HG03457 (cell line): ENCODE results near the gene ESPNL.
A peak's percentile ranks its signal among the peaks of the same experiment; 100 is the strongest.
"Not testable (repeated sequence)": the region's sequence is repeated elsewhere in the genome, so short reads cannot be mapped to it uniquely, and the experiment has no call there.

ENCODE experiments used
- ATAC-seq: cut with Tn5 transposase; IDR thresholded peaks from one replicate; pipeline ENCODE4 v1.9.1; 2021; ENCODE audit warnings: moderate number of reproducible peaks; ENCODE audit not compliant: unreplicated experiment

Gene ESPNL, protein sequence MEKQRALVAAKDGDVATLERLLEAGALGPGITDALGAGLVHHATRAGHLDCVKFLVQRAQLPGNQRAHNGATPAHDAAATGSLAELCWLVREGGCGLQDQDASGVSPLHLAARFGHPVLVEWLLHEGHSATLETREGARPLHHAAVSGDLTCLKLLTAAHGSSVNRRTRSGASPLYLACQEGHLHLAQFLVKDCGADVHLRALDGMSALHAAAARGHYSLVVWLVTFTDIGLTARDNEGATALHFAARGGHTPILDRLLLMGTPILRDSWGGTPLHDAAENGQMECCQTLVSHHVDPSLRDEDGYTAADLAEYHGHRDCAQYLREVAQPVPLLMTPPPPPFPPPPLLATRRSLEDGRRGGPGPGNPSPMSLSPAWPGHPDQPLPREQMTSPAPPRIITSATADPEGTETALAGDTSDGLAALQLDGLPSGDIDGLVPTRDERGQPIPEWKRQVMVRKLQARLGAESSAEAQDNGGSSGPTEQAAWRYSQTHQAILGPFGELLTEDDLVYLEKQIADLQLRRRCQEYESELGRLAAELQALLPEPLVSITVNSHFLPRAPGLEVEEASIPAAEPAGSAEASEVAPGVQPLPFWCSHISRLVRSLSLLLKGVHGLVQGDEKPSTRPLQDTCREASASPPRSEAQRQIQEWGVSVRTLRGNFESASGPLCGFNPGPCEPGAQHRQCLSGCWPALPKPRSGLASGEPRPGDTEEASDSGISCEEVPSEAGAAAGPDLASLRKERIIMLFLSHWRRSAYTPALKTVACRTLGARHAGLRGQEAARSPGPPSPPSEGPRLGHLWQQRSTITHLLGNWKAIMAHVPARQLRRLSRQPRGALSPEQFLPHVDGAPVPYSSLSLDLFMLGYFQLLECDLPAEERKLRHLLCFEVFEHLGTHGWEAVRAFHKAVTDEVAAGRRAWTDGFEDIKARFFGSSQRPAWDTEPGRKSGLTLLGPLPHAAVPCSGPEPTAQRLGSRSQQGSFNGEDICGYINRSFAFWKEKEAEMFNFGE

DNA sequence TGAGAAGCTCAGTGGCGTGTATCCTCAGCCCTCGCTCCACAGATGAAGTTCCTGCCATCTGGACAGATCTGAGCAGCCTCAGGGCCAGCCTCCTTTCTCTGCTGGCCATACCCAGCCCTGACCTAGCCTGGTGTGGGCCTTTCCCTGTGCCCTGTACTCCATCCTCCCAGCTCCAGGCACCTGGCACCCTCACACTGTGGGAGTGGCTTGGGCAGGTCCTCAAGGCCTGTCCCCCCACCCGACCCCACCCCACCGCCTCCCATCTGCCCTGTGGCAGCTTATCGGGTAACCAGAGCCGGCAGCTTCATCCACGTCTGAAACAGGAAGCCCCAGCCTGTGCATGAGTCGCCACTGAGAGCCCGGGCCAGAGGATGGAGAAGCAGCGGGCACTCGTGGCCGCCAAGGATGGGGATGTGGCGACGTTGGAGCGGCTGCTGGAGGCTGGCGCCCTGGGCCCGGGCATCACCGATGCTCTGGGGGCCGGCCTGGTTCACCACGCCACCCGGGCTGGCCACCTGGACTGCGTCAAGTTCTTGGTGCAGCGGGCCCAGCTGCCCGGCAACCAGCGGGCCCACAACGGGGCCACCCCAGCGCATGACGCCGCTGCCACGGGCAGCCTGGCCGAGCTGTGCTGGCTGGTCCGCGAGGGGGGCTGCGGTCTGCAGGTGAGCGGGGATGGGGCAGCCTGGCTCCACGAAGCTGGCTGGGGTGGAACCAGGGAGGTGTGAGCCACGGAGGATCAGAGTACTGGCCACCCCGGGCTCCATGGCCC is at the start of gene ESPNL:
Gene ESPNL, plus strand, starts transcription at position 292 of the 772 bp plus-strand sequence. Its CDS starts 80 bp downstream, at position 372.
- no peak for ATAC-seq

DNA sequence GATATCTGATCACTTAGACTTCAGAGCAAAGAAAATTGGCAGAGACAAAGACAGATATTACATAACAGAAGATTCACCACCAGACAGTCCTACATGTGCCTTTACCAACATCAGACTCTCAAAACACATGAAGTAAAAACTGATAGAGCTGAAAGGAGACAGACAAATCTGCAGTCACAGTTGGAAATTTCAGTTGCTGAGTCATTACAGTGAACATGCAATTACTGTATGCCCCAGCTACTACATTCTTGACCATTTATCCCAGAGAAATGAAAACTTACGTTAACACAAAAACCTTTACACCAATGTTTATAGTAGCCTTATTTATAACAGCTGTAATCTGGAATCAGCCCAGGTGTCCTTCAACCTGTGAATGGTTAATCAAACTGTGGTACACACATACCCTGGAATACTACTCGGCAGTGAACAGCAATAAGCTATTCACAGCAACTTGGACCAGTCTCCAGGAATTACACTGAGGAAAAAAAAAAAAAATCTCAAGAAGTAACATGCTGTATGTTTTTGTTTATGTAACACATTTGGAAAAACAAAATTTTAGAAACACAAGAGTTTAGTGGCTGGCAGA is 46.9 kb upstream of the ESPNL start:
- no peak for ATAC-seq

DNA sequence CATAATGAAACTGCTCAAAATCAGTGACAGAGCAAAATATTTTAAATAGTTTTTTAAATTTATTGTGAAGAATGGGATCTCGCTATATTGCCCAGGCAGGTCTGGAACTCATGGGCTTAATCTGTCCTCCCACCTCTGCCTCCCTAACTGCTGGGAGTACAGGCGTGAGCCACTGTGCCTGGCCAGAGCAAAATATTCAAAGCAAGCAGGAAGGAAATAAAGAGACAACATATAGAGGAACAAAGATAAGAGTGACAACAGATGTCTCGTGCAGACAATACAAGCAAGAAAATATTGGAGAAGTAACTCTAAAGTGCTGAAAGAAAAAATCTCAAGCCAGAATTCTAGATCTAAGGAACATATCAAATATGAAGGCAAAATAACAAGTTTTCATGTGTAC is 44.3 kb upstream of the ESPNL start:
- ATAC-seq, result no peak

DNA sequence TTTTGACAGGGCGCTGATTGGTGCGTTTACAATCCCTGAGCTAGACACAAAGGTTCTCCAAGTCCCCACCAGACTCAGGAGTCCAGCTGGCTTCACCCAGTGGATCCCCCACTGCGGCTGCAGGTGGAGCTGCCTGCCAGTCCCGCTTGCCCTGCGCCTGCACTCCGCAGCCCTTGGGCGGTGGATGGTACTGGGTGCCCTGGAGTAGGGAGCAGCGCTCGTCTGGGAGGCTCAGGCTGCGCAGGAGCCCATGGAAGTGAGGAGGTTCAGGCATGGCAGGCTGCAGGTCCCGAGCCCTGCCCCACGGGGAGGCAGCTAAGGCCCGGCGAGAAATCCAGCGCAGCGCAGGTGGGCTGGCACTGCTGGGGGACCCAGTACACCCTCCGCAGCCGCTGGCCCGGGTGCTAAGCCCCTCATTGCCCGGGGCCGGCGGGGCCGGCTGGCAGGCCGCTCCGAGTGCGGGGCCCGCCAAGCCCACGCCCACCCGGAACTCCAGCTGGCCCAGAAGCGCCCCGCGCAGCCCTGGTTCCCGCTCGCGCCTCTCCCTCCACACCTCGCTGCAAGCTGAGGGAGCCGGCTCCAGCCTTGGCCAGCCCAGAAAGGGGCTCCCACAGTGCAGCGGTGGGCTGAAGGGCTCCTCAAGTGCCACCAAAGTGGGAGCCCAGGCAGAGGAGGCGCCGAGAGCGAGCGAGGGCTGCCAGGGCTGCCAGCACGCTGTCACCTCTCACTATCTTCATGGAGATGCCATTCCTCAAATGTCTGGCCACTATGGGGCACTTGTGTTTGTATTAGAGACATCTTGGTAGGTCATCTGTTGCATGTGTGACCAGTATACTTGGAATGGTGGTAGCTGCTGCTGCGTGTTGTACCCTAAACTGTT is 42.2 kb upstream of the ESPNL start:
- not testable (repeated sequence) for ATAC-seq

DNA sequence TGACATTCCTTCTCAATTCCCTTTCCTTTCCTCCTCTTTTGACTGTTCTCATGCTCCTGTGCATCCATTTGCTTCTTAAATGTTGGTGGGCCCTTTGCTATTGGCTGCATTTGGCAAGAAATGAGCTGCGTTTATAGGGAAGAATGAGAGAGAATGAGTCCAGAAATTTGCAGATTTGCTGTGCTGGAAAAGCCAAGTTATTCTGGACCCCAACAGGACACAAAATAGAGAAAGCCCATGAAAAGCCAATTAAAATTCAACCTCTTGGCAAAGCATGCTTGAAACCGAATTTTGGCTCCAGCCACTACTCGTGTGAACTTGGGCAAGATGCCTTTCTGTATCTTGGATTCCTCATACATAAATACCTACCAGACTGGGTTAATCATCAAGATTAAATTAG is 40.6 kb upstream of the ESPNL start:
- ATAC-seq, result no peak

DNA sequence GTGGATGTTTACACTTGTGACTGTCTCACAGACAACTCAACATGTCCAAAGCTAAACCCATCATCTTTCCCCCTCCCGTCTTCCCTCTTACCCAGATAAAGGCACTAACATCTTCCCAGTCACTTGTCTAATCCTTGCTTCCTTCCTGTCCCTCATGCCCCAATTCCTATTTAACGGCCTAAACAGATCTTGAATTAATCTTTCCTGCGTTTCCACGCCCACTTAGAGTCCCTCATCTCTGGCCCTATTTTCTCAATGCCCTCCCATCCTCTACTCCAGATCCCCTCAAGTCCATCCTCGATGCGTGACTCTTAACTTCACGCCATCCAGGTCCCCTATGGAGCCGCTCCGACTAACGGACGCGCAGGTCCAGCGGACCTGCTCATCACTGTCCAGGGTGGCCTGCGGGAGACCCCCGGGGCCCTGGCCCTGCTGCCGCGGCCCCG is 40.0 kb upstream of the ESPNL start:
- ATAC-seq, result no peak

DNA sequence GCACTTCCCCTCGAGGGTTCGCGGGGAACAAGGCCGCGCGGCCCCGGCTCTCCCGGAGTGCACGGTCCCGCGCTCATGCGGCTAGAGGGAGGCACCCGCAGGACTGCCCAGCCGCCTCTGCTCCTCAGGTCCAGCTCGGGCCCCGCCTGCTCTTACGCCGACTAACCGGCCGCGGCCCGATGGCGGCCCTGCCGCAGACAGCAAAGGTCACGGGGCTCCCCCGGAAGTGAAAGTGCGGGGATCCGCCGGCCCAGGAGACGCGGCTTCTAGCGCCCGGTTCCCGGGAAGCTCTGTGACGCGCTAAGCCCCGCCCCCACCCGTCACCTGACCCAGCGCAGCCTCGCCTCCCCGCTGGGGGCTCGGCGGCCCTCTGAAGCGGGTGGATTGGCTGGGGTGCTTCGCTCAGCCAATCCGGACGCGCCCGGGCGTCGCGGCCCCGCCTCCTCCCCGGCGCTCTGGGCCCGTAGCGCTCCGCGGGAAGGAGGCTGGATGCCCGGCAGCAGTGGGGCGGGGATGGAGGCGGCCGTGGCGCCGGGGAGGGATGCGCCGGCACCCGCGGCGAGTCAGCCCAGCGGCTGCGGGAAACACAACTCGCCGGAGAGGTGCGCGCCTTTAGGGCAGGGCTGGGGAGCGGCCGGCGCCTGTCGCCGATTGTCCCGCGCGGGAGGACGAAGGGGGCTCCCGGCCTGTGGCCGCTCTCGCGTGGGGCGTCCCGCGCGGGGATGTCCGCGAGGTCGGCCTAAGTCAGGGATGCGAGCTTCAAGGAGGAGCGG is 39.4 kb upstream of the ESPNL start, which contains the start of gene SCLY:
Gene SCLY, plus strand, starts transcription at position 460 of the 773 bp plus-strand sequence. Its CDS starts 54 bp downstream, at position 514.
- peak; percentile 93 for ATAC-seq

DNA sequence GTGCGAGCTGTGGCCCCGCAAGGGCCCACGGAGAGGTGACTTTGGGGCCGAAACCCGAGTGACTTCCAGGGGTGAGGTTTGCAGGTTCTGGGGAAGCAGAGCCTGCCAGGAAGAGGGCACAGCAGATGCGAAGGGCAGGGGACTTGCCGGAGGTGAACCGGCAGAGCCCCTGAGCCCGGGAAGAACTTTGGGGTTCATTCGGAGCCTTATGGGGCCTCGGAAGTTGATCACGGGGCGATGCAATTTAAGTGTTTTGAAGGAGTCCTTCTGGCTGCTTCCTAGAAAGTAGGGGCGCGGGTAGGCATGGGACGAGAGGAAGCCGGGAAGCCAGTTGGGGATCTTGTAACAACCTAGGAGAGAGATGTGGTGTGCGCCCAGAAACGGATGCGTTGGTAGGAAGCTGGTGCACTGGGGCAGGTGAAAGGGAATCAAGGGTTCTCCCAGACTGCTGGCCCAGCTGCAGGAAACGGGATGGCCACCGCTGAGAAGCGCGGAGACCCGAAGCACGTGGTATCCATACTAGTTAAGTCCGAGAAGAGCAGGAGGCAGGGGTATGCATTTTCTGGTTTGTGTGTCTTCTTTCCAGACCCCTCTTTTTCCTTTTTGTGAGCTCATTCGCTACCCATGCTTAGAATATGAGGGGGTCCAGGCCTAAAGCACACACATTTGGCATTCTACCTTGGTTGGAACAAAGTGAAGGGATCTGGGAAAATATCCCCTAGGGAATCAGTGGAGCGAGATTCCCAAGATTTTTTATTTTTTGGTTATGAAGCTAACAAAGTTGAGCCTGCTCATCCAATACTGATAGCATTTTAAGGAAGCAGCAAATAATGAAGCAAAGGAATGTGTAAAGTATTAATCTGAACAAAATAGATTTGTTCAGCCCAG is 38.6 kb upstream of the ESPNL start:
- ATAC-seq, result peak; percentile 6

DNA sequence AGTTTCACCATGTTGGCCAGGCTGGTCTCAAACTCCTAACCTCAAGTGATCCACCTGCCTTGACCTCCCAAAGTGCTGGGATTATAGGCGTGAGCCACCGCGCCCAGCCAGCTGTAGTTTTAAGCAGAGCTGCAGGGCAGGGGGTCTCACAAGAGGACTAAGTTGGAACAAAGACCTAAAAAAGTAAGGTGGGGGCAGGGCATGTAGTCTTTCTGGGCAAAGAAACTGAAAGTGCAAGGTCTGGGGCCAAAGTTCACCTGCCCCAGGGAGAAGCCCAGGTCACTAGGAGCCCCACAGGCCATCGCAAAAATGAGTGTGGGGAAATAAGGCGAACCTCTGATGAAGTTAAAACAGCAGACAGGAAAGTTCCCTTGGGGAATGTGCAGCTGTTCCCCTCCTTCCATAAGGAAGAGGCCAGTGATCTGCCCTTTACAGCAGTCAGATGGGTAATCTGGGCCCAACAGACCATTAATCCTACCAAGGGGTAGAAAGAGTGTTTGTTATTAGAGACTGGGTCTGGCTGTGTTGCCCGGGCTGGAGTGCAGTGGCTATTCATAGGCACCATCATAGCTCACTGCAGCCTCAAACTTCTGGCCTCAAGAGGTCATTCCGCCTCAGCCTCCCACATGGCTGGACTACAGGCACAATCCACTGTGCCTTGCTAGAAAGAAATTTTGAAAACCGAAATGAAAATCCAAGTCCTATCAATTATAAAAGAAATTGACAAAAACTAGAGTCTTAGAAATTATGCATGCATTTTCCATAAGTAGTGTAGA is 36.5 kb upstream of the ESPNL start:
- no peak for ATAC-seq

DNA sequence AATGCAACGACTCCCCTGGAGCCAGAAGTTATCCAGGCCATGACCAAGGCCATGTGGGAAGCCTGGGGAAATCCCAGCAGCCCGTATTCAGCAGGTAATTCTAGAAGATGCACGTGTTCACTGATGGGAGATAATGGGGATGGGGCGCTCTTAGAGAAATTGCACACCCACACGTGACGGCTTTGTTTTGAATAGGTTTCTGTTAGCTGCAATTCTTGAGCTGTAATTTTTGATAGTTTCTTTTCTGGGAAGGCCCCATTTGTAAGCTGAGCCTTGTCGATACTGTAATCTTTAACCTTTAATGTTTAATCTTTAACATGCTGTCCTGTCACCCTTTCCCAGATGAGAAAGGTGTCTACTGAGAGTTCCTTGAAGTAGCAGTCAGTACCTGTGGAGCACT is 35.8 kb upstream of the ESPNL start:
- no peak for ATAC-seq

DNA sequence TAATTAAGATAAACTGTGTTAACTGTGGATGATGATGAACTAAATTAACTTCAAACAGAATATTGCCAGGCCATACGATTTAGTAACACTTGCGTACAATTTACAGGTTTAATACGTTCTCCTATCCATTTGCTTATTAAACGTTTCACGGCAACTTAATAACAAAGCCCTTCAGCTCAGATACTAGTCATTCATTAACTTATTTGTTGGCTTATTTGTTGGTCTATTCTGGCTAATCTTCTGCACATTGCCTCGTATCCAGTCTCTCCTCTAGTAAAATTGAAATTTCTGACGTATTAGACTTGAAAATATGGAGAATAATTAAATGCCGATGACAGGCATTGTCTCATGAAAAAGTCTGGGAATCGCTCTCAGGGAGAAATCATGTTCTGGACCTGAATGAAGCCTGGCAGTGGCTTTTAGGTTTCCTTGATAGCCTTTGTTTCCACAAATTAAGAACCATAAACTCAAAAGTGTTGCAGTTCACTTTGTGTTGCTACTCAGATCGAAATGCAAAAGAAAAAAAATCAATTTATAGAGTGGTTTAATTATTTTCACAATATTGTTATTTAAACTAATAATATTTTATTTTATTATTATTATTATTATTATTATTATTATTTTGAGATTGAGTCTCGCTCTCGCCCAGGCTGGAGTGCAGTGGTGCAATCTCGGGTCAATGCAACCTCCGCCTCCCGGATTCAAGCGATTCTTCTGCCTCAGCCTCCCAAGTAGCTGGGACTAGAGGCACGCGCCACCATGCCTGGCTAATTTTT is 34.9 kb upstream of the ESPNL start:
- no peak for ATAC-seq

DNA sequence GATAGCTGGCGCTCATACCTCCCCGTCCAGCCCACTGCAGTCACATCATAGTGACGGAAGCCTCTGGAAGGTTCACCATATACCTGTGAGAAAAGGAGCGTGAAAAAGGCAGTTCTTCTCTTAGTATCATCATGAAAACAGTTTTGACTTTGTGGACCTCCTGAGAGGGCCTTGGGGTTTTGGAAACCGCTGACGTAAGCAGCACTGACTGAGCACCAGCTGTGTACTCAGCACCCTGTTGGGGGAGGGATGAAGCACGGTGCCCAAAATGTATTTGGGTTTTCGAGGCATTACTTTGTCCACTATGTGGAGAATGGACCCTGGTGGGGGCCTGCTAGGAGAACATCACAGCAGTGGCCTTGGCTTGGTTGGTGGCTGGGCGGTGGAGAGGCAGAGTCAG is 33.9 kb upstream of the ESPNL start:
- no peak for ATAC-seq

DNA sequence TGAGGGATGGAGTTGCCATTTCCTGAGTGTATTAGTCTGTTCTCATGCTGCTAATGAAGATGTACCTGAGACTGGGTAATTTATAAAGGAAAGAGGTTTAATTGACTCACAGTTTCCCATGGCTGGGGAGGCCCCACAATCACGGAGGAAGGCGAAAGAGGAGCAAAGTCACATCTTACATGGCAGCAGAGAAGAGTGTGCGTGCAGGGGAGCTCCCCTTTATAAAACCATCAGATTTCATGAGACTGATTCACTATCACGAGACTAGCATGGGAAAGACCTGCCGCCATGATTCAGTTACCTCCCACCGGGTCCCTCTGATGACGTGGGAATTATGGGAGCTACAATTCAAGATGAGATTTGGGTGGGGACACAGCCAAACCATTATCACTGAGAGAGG is 33.4 kb upstream of the ESPNL start:
- ATAC-seq, result not testable (repeated sequence)

DNA sequence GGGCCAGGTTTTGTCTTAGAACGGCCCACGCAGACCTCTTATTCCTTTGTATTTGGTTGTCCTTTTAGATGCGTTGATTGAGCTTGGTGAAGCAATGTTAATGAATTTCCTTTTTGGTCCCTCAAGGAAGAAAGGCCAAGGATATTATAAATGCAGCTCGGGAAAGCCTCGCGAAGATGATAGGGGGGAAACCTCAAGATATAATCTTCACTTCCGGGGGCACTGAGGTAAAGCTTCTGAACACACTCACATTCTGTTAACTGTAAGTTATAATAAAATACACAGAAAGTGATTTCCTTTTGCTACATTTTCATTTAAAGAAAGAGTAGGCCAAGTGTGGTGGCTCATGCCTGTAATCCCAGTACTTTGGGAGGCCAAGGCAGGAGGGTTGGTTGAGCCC is 32.2 kb upstream of the ESPNL start:
- no peak for ATAC-seq

DNA sequence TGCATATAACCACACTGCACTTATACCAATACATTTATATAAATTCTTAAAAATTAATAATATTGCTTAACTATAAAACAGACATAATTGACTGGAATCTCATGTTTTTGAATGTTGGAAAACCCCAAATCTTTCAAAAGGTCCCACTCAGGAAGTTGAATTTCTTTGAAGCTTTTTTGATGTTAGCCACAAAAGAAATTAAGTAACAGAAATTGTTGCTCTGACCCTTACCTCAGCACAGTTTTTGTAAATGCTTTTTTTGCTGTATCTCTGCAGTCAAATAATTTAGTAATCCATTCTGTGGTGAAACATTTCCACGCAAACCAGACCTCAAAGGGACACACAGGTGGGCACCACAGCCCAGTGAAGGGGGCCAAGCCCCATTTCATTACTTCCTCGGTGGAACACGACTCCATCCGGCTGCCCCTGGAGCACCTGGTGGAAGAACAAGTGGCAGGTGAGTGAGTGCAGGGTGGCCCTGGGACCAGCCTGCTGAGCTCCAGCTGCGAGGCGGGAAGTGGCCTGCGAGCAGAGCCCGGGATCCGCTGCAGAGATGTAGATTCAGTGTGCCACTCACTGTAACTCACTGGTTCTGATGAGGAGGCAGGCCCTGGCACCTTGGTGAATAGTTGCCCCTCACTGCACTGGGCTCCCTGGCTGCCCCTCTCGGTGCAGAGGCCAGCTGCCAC is 31.0 kb upstream of the ESPNL start:
- no peak for ATAC-seq

DNA sequence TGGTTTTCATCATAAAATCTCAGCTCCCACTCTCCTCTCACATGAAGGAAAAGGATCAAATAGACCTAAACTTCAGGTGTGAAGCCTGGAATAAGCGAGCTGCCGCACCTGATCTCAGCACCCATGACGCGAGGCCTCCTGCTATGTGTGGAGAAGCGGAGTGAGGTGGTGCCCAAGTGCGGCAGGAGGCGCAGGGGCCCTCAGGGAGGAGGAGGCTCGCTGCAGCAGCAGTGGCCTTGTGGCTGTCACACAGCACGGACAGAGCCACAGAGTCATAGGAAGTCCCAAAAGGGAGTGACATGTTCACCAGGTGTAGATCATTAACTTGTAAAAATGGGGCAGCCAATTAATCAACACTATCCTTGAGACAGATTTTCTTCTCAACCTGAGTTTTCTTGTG is 30.3 kb upstream of the ESPNL start:
- peak; percentile 78 for ATAC-seq
